Breast epithelium (tissue), 3 donors: ENCODE results near the gene STAT4.

Source experiments
- POLR2AphosphoS5 ChIP-seq, 3 donors: sonication (generic); formaldehyde crosslinking; IDR thresholded peaks; one replicate each; pipeline ENCODE4 v1.6.1; 2017; ENCODE audit warnings: antibody characterized with exemption in 3 of 3
- TF ChIP-seq, protein P1 (sequence below), 3 donors: fragments of 450-650 bp; IDR thresholded peaks; one replicate each; pipeline ENCODE4 v1.5.1; 2016 to 2017; ENCODE audit warnings: antibody characterized with exemption in 3 of 3, mild to moderate bottlenecking in 3 of 3, moderate library complexity in 3 of 3

DNA sequence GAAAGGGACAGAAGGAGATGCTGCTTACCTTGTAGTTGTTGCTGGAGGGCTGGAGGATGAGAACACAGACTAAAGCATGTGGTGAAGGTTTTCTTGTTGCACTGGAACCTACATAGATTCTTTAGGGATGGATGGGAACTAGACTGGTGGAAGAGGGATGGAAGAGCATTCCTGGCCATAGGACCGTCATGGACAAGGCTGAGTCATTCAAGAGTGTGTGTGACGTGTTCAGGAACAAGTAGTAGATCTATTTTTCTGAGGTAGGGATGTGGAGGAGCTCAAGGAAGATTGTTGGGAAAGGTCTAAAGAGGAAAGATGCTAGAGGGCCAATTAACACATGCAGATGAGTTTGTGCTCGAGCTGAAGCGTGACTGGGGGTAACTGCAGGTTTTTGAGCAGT lies 6.6 kb downstream of the STAT4 start:
- TF ChIP-seq, protein P1, sequence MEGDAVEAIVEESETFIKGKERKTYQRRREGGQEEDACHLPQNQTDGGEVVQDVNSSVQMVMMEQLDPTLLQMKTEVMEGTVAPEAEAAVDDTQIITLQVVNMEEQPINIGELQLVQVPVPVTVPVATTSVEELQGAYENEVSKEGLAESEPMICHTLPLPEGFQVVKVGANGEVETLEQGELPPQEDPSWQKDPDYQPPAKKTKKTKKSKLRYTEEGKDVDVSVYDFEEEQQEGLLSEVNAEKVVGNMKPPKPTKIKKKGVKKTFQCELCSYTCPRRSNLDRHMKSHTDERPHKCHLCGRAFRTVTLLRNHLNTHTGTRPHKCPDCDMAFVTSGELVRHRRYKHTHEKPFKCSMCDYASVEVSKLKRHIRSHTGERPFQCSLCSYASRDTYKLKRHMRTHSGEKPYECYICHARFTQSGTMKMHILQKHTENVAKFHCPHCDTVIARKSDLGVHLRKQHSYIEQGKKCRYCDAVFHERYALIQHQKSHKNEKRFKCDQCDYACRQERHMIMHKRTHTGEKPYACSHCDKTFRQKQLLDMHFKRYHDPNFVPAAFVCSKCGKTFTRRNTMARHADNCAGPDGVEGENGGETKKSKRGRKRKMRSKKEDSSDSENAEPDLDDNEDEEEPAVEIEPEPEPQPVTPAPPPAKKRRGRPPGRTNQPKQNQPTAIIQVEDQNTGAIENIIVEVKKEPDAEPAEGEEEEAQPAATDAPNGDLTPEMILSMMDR (IDR thresholded peaks at IDR 0.05): no peak
- TF ChIP-seq POLR2AphosphoS5 (IDR thresholded peaks at IDR 0.05): no peak
